ENCODE measurements around the gene CADM3. TPM values are rescaled to one million over a fixed set of nuclear protein-coding genes. Genes with fewer than 3 reads are reported as not detected.

Gene CADM3
- total and polyA plus RNA-seq, 9 of the 15 experiments (the other 6 are each of a cell fraction or from before 2014, with no cell fraction given): 0.04 TPM; not detected in 8

- no peak for TF ChIP-seq SPI1 (IDR thresholded peaks at IDR 0.05; ENCODE audit: borderline replicate concordance, low read depth, low read length)
- no peak for TF ChIP-seq BRCA1 (IDR thresholded peaks at IDR 0.05)
- no peak for TF ChIP-seq BRCA1 (CRISPR knock-in tag; IDR thresholded peaks at IDR 0.05)
- TF ChIP-seq ATF4 (CRISPR knock-in tag; IDR thresholded peaks at IDR 0.05): peak; percentile 79
- 0 out of 4 replicates have a peak, but pooled peaks of 1 of the 2 experiments have one; percentile 20 for TF ChIP-seq MAZ (CRISPR knock-in tag; conservative IDR thresholded peaks at IDR 0.05 in 1 of 2, IDR thresholded peaks at IDR 0.05 in 1 of 2)
- TF ChIP-seq RBM39 (optimal IDR thresholded peaks at IDR 0.05; ENCODE audit: low read depth, low read length): no peak
- TF ChIP-seq LEF1 (IDR thresholded peaks at IDR 0.05): no peak
- TF ChIP-seq PRDM10 (IDR thresholded peaks at IDR 0.05; ENCODE audit: partially characterized antibody): no peak
- no peak for TF ChIP-seq ZNF77 (CRISPR knock-in tag; IDR thresholded peaks at IDR 0.05)
- TF ChIP-seq HNRNPH1 (optimal IDR thresholded peaks at IDR 0.05; ENCODE audit: low read depth, low read length): no peak
- TF ChIP-seq CCNT2 (IDR thresholded peaks at IDR 0.05; ENCODE audit: borderline replicate concordance, extremely low read depth, insufficient read length, low read depth, low read length): no peak
- TF ChIP-seq, protein P1, sequence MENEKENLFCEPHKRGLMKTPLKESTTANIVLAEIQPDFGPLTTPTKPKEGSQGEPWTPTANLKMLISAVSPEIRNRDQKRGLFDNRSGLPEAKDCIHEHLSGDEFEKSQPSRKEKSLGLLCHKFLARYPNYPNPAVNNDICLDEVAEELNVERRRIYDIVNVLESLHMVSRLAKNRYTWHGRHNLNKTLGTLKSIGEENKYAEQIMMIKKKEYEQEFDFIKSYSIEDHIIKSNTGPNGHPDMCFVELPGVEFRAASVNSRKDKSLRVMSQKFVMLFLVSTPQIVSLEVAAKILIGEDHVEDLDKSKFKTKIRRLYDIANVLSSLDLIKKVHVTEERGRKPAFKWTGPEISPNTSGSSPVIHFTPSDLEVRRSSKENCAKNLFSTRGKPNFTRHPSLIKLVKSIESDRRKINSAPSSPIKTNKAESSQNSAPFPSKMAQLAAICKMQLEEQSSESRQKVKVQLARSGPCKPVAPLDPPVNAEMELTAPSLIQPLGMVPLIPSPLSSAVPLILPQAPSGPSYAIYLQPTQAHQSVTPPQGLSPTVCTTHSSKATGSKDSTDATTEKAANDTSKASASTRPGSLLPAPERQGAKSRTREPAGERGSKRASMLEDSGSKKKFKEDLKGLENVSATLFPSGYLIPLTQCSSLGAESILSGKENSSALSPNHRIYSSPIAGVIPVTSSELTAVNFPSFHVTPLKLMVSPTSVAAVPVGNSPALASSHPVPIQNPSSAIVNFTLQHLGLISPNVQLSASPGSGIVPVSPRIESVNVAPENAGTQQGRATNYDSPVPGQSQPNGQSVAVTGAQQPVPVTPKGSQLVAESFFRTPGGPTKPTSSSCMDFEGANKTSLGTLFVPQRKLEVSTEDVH (IDR thresholded peaks at IDR 0.05; ENCODE audit: low read depth, partially characterized antibody): no peak
- no peak for TF ChIP-seq SOX6 (IDR thresholded peaks at IDR 0.05)
- peak; percentile 82 for TF ChIP-seq CC2D1A (IDR thresholded peaks at IDR 0.05)
- no peak for TF ChIP-seq KHSRP (IDR thresholded peaks at IDR 0.05)
- TF ChIP-seq ZC3H11A (IDR thresholded peaks at IDR 0.05; ENCODE audit: low read depth, low read length): no peak
- TF ChIP-seq, protein P2, sequence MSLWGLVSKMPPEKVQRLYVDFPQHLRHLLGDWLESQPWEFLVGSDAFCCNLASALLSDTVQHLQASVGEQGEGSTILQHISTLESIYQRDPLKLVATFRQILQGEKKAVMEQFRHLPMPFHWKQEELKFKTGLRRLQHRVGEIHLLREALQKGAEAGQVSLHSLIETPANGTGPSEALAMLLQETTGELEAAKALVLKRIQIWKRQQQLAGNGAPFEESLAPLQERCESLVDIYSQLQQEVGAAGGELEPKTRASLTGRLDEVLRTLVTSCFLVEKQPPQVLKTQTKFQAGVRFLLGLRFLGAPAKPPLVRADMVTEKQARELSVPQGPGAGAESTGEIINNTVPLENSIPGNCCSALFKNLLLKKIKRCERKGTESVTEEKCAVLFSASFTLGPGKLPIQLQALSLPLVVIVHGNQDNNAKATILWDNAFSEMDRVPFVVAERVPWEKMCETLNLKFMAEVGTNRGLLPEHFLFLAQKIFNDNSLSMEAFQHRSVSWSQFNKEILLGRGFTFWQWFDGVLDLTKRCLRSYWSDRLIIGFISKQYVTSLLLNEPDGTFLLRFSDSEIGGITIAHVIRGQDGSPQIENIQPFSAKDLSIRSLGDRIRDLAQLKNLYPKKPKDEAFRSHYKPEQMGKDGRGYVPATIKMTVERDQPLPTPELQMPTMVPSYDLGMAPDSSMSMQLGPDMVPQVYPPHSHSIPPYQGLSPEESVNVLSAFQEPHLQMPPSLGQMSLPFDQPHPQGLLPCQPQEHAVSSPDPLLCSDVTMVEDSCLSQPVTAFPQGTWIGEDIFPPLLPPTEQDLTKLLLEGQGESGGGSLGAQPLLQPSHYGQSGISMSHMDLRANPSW (CRISPR knock-in tag; IDR thresholded peaks at IDR 0.05): no peak
- no peak for TF ChIP-seq KLF1 (tag; IDR thresholded peaks at IDR 0.05)
- no peak for TF ChIP-seq TSC22D4 (tag; IDR thresholded peaks at IDR 0.05)
Observed at GRCh38 chr1:159211331-159212136, 40.1 kb downstream of the CADM3 start (continued).
